ENCODE measurements around the gene FAM241B.

FAM241B gene

GRCh38 chr10:69633673-69634635, 3.9 kb downstream of the FAM241B start:
- Histone ChIP-seq H3K4me1 (ENCODE audit: insufficient read depth, poor library complexity, severe bottlenecking) (no peaks in the 10 kb centered on the region), H3K9me3 (ENCODE audit: severe bottlenecking) (no peaks in the 10 kb centered on the region), H3K4me3 (ENCODE audit: severe bottlenecking) (no peak overlapping the region), H3K27me3 (ENCODE audit: insufficient read depth, poor library complexity, severe bottlenecking) (no peaks in the 10 kb centered on the region), H3K36me3 (ENCODE audit: low read depth) (no peaks in the 10 kb centered on the region), H3K27ac (ENCODE audit: poor library complexity, severe bottlenecking) (no peak overlapping the region)
- ATAC-seq (ENCODE audit: low read depth) = no peak
- DNase-seq (ENCODE audit: low spot score) = no peak
- no peak for TF ChIP-seq CTCF (IDR thresholded peaks at IDR 0.05; ENCODE audit: poor library complexity, severe bottlenecking)

GRCh38 chr10:69634759-69635425, 4.8 kb downstream of the FAM241B start:
- Histone ChIP-seq H3K9me3 (ENCODE audit: severe bottlenecking) (no peaks in the 10 kb centered on the region), H3K4me1 (ENCODE audit: insufficient read depth, poor library complexity, severe bottlenecking) (peaks cover 4% of the 10 kb centered on the region), H3K36me3 (ENCODE audit: low read depth) (no peaks in the 10 kb centered on the region), H3K4me3 (ENCODE audit: severe bottlenecking) (no peak overlapping the region), H3K27ac (ENCODE audit: poor library complexity, severe bottlenecking) (no peak overlapping the region), H3K27me3 (ENCODE audit: insufficient read depth, poor library complexity, severe bottlenecking) (no peaks in the 10 kb centered on the region)
- DNase-seq (ENCODE audit: low spot score) (no peak), ATAC-seq (ENCODE audit: low read depth) (no peak)
- no peak for TF ChIP-seq CTCF (IDR thresholded peaks at IDR 0.05; ENCODE audit: poor library complexity, severe bottlenecking)

GRCh38 chr10:69635428-69636272, 5.6 kb downstream of the FAM241B start:
- no peak overlapping the region for H3K4me3 ChIP-seq (ENCODE audit: severe bottlenecking)
- no peak overlapping the region for H3K27ac ChIP-seq (ENCODE audit: poor library complexity, severe bottlenecking)
- H3K27me3 ChIP-seq (ENCODE audit: insufficient read depth, poor library complexity, severe bottlenecking) = no peaks in the 10 kb centered on the region
- H3K36me3 ChIP-seq (ENCODE audit: low read depth) = no peaks in the 10 kb centered on the region
- ATAC-seq (ENCODE audit: low read depth) (no peak), DNase-seq (ENCODE audit: low spot score) (no peak)
- H3K9me3 ChIP-seq (ENCODE audit: severe bottlenecking) = no peaks in the 10 kb centered on the region
- no peak for TF ChIP-seq CTCF (IDR thresholded peaks at IDR 0.05; ENCODE audit: poor library complexity, severe bottlenecking)
- H3K4me1 ChIP-seq (ENCODE audit: insufficient read depth, poor library complexity, severe bottlenecking) = peaks cover 6% of the 10 kb centered on the region

GRCh38 chr10:69636273-69636575, 6.2 kb downstream of the FAM241B start:
- H3K9me3 ChIP-seq (ENCODE audit: severe bottlenecking) = no peaks in the 10 kb centered on the region
- H3K27me3 ChIP-seq (ENCODE audit: insufficient read depth, poor library complexity, severe bottlenecking) = no peaks in the 10 kb centered on the region
- H3K4me1 ChIP-seq (ENCODE audit: insufficient read depth, poor library complexity, severe bottlenecking) = peaks cover 8% of the 10 kb centered on the region
- H3K4me3 ChIP-seq (ENCODE audit: severe bottlenecking) = no peak overlapping the region
- no peak for TF ChIP-seq CTCF (IDR thresholded peaks at IDR 0.05; ENCODE audit: poor library complexity, severe bottlenecking)
- DNase-seq (ENCODE audit: low spot score) = no peak
- ATAC-seq (ENCODE audit: low read depth) = no peak
- H3K27ac ChIP-seq (ENCODE audit: poor library complexity, severe bottlenecking) = no peak overlapping the region
- no peaks in the 10 kb centered on the region for H3K36me3 ChIP-seq (ENCODE audit: low read depth)

Measured in RWPE2 (cell line).